ENCODE measurements around the gene EYA2.

Gene EYA2

DNA sequence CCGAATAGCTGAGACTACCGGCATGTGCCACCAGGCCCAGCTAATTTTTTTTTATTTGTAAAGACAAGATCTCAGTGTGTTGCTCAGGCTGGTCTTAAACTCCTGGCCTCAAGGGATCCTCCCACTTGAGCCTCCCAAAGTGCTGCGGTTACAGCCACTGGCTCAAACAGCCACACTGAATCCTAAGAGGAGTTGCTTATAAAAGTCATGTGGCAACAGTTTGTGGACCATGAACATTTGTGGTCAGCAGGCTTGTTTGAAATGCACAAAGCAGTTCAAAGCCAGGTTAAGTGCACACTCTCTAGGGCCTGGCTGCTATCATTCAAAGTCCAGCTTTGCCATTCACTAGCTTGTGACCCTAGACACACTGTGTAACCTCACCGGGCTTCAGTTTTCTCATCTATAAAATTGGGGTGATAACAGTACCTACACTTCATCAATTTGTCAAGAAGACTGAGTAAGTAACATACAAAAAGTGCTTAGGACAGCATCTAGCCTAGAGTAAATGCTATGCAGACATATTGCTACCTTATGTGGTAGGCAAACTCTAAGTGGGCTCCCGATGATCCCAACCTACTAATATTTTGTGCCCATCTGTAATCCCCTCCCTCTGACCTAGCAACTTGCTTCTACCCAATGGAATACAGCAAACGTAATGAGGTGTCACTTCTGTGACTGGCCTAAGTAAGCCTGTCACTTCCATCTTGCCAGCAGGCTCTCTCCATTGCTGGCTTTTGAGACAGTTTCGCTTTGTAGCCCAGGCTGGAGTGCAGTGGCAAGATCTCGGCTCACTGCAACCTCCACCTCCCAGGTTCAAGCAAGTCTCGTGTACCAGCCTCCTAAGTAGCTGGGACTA is 338.9 kb downstream of the EYA2 start:
- no peak overlapping the region for H3K4me3 ChIP-seq (replicated peaks in 1 of 2; ENCODE audit: low read depth in 2 of 2, low read length in 2 of 2)
- peak in 1 of 2 donors; percentile 15 for DNase-seq (ENCODE audit: low read depth in 2 of 2)
- TF ChIP-seq, protein P1, sequence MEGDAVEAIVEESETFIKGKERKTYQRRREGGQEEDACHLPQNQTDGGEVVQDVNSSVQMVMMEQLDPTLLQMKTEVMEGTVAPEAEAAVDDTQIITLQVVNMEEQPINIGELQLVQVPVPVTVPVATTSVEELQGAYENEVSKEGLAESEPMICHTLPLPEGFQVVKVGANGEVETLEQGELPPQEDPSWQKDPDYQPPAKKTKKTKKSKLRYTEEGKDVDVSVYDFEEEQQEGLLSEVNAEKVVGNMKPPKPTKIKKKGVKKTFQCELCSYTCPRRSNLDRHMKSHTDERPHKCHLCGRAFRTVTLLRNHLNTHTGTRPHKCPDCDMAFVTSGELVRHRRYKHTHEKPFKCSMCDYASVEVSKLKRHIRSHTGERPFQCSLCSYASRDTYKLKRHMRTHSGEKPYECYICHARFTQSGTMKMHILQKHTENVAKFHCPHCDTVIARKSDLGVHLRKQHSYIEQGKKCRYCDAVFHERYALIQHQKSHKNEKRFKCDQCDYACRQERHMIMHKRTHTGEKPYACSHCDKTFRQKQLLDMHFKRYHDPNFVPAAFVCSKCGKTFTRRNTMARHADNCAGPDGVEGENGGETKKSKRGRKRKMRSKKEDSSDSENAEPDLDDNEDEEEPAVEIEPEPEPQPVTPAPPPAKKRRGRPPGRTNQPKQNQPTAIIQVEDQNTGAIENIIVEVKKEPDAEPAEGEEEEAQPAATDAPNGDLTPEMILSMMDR (IDR thresholded peaks at IDR 0.05; ENCODE audit: low read depth, low read length): no peak

DNA sequence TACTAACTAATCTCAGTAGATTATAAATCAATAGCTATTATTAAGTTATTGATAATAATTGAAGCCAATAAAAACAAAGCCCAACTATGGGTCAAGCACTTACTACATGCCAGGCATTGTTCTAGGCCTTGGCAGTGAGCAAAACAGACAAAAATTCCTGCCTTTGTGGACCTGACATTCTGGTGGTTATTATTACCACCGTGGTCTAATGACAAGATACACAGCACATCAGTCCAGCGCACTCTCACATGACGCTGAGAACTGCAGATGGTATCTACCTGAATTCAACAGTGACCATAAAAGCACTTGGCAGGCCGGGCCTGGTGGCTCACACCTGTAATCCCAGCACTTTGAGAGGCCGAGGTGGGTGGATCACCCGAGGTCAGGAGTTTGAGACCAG is 340.5 kb downstream of the EYA2 start:
- TF ChIP-seq, protein P1 (IDR thresholded peaks at IDR 0.05; ENCODE audit: low read depth, low read length): no peak
- no peak overlapping the region for H3K4me3 ChIP-seq (replicated peaks in 1 of 2; ENCODE audit: low read depth in 2 of 2, low read length in 2 of 2)
- DNase-seq (ENCODE audit: low read depth in 2 of 2): no peak

- TF ChIP-seq, protein P1 (IDR thresholded peaks at IDR 0.05; ENCODE audit: low read depth, low read length): no peak
- no peak overlapping the region for H3K4me3 ChIP-seq (replicated peaks in 1 of 2; ENCODE audit: low read depth in 2 of 2, low read length in 2 of 2)
- no peak for DNase-seq (ENCODE audit: low read depth in 2 of 2)
These were observed 341.4 kb downstream of the EYA2 start for GRCh38 chr20:47235853-47236638.

GRCh38 chr20:47236639-47236900 is 341.9 kb downstream of the EYA2 start:
- H3K4me3 ChIP-seq (replicated peaks in 1 of 2; ENCODE audit: low read depth in 2 of 2, low read length in 2 of 2): no peak overlapping the region
- no peak for DNase-seq (ENCODE audit: low read depth in 2 of 2)
- TF ChIP-seq, protein P1 (IDR thresholded peaks at IDR 0.05; ENCODE audit: low read depth, low read length): no peak

DNA sequence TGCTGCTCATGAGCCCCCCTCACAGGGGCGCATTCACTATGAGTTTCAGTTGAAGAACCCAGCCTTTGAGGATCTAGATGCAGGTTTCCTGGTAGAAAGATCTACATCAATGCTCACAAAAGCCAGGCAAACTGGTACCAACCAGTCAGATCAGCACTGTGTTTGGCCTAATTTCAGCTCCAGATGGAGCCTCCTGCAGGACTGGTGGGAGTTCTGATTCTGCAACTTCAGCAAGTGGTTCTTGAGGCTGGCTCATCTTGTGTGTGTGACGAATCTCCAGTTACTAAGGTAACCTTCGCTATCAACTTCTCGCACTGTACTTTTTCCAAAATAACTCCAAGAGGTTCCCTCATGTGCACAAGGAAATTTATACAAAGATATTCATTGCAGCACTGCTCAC is 343.1 kb downstream of the EYA2 start:
- peak in 1 of 2 donors; percentile 34 for DNase-seq (ENCODE audit: low read depth in 2 of 2)
- TF ChIP-seq, protein P1 (IDR thresholded peaks at IDR 0.05; ENCODE audit: low read depth, low read length): no peak

More for the DNA sequence above, 343.1 kb downstream of the EYA2 start:
- no peak overlapping the region for H3K4me3 ChIP-seq (replicated peaks in 1 of 2; ENCODE audit: low read depth in 2 of 2, low read length in 2 of 2)
